ENCODE results near the gene LCN15.
A peak's percentile ranks its signal among the peaks of the same experiment; 100 is the strongest.

The LCN15 gene

DNA sequence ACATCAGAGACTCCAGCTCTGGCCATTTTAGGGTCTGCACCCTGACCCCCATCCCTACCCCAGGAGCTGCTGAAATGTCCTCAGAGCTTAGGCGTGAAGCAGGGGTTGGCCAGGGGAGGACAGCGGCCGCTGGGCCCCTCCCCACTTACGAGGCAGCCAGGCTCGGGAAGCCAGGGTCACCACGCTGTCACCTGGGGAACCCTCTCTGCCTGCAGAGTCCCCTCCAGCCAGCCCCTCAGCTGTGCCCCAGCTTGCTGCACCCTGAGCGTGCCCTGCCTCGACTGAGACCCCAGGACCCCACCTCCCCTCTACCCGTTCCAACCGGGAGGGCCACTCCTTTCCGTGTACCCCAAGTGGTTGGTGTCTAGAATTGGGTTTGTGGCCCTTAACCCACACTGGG is 24.2 kb downstream of the LCN15 start:
- DNase-seq: no peak

DNA sequence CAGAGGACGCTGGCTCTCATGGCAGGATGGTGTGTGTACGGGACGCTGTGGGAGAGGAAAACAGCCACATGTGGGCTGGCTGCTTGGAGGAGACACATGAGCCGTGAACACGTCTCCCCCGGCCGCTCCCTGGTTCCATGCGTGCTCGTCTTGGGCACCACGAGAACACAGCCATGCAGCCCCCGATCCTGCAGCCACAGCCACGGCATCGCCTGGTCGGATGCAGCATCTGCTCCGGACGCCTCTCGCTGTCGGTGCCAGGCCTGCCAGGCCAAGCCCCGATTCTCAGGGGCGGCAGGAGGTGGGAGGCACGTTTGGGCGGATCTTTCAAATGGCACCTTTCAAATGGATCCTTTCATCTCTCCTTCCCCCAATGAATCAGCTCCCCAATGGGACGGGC is 24.8 kb downstream of the LCN15 start:
- no peak for DNase-seq

GRCh38 chr9:136738960-136739359 is 25.4 kb downstream of the LCN15 start:
- DNase-seq: no peak

DNA sequence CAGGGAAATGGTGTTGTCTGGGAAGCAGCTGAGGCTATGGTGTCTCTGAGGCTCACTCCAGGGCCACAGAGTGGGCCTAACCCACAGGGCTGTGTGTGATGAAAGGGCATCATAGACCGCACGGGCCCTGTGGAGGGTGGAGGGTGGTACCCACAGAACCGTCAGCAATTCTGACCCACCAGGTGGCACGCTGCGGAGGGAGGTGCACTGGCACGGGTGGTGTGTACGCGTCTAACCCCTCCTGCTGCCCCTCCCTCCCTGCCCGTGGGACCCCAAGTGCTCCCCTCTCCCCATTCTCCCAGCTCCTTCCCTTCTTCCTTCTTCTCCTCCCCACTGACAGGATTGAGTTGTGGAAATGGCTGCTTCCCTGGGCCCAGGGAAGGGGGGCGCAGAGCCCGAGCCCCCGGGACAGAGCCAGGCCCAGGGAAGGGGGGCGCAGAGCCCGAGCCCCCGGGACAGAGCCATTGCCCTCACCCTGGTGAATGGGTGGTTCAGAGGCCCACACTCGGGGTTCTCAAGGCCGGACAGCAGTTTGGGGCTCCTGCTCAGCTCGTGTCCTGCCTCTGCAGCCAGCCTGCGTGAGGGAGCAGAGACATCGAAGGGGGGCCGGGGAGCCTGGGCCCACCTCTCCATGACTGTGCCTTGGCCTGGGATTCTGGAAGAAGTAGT is 28.4 kb downstream of the LCN15 start:
- no peak for DNase-seq

DNA sequence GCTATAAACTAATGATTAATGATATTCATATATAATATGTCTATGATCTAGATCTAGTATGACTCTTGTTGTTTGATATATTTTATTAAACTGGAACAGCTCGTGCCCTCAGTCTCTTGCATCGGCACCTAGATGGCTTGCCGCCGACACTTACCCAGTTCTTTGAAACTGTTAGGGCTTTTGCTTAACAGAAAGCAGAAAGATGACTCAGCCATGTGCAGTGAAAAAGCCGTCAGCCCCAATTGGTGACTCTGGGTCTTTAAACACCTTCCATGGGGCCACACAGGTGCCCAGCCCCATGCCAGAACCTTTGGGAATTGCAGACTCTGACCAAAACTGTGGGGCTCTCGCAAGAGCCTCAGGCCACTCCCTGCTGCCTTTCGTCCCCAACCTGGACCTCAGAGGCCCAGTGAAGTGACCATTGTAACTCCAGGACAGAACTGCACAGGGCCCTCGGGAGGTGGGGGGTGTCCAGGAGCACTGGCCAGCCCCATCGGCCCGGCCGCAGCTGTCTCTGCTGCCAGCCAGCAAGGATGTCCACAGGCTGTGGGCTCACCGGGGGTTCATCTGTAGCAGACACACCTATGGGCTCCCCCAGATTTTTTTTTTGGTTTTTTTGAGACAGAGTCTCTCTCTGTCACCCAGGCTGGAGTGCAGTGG is 29.4 kb downstream of the LCN15 start:
- no peak for DNase-seq

- DNase-seq: no peak
Observed at GRCh38 chr9:136733611-136734010, 30.7 kb downstream of the LCN15 start.

DNA sequence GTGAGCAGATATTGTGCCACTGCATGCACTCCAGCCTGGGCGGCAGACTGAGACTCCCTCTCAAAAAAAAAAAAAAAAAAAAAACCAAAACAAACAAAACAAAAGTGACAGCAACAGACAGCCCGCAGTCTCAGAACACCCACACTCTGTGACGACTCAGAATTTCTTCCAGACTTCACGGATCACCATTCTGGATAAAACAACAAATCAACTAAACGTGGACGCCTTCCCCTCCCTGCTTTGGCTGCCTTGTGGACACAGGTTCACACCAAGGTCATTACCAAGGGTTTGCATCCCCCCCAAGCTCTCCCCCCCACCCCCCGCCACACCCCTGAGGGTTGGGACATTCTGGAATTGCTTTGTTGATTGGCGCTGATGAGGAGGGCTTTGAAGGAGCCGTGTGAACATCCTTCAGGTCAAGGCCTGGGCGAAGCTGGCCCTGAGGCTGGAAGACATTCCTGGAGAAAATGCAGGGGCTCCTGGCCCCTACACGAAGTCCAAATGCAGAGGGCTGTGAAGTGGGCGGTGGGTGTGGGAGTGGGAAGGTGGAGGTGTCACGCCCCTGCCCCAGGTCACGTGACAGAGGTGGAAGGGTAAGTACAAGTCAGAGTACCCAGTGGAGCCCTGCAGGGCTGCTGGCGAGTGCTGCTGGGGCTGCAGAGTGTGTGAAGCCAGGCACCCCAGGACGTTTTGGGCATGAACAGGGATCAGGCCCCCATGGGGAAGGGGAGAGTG is 31.7 kb downstream of the LCN15 start:
- no peak for DNase-seq

GRCh38 chr9:136729926-136730325 is 34.4 kb downstream of the LCN15 start:
- DNase-seq: no peak

DNA sequence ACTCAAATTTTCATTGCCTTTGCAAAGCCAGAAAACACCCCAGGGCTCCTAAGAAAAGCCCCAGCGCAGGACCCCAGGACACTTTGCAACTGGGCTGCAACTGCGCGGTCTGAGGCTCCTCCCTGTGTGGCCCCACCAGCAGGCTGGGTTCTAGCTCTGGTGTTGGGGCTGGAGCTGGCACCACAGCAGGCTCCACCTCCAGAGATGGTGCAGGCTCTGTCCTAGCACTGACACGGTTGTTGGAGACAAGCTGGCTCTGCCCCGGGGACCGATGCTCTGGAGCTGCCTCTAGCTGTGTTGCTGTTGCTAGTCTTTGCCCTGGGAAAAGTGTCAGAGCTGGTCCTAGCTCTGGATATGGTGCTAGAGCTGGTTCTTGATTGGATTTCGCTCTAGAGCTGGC is 35.2 kb downstream of the LCN15 start:
- no peak for DNase-seq

GRCh38 chr9:136728548-136729123 is 35.7 kb downstream of the LCN15 start:
- DNase-seq: no peak

- DNase-seq: peak; percentile 16
Observed at GRCh38 chr9:136728080-136728547, 36.2 kb downstream of the LCN15 start.

DNA sequence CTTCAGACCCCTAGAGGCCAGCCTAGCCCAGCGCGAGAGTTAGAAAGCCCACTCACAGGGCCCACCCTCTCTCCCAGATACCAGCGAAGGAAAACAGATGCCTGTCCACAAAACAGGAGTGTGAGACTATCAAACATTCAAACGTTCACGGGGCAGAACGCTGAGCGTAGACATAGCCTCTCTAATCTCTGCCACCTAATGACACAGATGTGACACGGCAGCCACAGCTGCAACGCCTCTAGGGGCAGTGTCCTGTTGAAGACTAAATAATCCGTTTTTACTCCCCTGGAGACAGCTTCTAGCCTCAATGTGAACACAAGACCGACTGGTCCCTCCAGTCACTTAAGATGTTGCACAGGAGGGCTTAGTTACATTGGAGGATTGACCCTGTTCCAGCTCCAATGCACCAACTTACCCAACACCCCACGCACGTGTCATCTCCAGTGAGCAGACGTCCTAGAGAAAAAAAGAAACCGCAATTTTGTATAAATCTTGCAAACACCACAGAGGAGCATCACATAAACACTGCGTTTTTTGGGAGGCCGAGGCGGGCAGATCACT is 37.6 kb downstream of the LCN15 start:
- no peak for DNase-seq

DNA sequence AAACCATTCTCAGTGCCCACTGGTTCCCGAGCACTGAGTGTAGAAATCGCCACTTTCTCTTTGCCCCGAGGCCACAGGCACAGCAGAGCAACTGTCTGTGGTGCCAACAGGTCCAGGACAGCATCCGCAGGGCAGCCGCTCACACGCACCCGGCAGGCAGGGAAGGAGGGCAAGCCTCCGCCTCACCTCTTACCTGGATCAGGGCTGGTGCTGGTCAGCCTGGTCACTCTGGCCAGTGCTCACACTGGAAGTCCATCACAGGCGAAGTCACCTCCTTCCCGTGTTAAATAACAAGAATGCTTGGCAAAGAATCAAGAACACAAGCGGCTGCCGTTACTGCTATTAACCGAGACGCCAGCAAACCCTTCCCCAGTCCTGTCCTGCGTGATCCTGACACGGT is 38.2 kb downstream of the LCN15 start:
- DNase-seq: no peak

- DNase-seq: no peak
Observed at GRCh38 chr9:136725612-136726011, 38.7 kb downstream of the LCN15 start.

DNA sequence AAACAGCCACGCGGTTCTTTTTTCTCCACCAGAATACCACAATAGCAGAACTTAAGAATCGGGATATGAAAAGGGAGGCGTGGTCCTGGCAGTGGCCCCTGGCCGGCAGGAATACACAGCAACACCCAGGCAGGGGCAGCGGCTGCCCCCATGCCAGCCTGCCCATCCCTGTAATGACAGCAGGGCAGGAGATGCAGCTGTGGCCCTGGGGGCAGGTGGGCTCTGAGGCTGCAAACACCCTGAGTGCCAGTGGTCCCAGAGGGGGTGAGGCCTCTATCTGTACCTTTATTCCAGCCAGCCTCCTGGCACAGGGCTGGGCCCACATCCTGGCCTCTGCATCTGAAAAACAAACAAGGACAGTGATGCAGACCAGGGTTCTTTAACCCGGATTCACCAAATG is 39.5 kb downstream of the LCN15 start:
- no peak for DNase-seq

- DNase-seq: no peak
Observed at GRCh38 chr9:136723989-136724388, 40.3 kb downstream of the LCN15 start.

- DNase-seq: no peak
Observed at GRCh38 chr9:136723362-136723976, 40.8 kb downstream of the LCN15 start.

DNA sequence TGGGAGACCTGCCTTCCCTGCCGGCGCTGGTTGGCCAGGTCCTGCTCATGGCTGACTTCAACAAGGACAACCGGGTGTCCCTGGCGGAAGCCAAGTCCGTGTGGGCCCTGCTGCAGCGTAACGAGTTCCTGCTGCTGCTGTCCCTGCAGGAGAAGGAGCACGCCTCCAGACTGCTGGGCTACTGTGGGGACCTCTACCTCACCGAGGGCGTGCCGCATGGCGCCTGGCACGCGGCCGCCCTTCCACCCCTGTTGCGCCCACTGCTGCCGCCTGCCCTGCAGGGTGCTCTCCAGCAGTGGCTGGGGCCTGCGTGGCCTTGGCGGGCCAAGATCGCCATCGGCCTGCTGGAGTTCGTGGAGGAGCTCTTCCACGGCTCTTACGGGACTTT is 41.4 kb downstream of the LCN15 start:
- no peak for DNase-seq

DNA sequence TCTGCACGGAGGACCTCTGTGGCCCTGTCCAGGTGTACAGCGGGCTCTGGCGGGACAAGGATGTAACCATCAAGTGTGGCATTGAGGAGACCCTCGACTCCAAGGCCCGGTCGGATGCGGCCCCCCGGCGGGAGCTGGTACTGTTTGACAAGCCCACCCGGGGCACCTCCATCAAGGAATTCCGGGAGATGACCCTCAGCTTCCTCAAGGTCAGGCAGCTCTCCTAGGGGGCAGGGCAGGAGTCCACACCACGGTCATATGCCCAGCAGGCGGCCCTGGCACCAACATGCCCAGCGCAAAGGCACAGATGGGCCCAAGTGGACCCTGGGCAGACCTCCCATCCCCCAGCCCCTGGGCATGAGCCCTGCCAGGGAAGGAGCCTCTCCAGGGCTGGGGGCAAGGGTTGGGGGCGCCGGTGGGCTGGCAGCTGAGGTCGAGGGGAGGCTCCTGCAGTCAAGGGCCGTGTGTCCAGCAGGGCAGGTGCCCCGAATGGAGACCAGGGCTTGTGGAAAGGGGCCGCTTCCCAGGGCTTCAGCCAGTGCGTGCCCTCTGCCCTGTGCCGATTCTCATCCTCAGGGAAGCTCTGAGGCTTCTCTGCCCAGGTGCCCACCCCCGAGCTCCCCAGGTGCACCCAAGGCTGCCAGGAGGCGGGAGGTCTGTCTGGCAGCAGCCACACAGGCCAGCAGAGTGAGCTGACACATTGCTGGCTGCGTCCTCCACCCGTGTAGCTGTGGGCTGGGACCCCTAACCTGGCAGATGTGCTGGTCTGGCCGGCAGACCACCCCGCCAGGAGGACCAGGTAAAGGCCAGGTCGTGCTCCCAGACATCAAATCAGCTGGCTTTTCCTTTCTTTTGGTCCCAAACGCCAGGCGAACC is 42.0 kb downstream of the LCN15 start:
- no peak for DNase-seq

- DNase-seq: no peak
Observed at GRCh38 chr9:136721339-136722092, 42.8 kb downstream of the LCN15 start.

- no peak for DNase-seq
Observed at GRCh38 chr9:136720898-136721338, 43.4 kb downstream of the LCN15 start.

Data from SIG-M5 (cell line).